ENCODE results near the gene CDPF1.

DNA sequence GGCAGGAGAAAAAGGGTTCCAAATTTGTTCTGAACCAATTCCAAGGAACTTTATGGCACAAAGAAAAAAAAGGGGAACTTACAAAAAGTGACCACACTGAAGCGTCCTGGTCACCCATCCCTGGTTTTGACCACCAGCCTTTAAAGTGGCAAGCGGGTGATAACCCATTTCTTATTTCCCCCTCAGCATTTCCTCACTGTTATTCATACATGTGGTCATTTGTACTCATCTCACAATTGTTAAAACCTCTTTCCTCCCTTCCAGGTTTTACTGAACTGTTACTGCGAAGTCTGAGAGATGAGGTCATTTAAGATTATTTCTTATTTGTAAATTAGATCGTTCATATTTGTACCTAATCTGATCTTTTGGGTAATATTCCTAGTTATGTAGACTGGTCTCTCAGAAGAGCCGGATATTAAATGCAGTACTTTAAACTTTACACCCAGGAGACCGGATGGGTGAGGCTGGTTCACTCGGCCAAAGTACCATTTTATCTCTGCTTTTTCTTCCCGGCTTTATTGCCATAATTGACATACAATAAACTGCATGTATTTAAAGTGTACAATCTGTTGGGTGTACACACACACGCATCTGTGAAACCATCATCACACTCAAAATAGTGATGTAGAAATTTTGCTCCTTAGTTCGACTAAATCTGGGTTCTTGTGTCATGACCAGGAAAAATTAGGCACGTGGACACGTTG is 47.0 kb downstream of the CDPF1 start:
- TF ChIP-seq, protein P1, sequence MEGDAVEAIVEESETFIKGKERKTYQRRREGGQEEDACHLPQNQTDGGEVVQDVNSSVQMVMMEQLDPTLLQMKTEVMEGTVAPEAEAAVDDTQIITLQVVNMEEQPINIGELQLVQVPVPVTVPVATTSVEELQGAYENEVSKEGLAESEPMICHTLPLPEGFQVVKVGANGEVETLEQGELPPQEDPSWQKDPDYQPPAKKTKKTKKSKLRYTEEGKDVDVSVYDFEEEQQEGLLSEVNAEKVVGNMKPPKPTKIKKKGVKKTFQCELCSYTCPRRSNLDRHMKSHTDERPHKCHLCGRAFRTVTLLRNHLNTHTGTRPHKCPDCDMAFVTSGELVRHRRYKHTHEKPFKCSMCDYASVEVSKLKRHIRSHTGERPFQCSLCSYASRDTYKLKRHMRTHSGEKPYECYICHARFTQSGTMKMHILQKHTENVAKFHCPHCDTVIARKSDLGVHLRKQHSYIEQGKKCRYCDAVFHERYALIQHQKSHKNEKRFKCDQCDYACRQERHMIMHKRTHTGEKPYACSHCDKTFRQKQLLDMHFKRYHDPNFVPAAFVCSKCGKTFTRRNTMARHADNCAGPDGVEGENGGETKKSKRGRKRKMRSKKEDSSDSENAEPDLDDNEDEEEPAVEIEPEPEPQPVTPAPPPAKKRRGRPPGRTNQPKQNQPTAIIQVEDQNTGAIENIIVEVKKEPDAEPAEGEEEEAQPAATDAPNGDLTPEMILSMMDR (IDR thresholded peaks at IDR 0.05): no peak
- no peak for TF ChIP-seq POLR2A (IDR thresholded peaks at IDR 0.05)

Data from heart left ventricle (tissue), 13 donors.